K562 (cell line): ENCODE results near the gene PREX1. TPM values are rescaled to one million over a fixed set of nuclear protein-coding genes. Genes with fewer than 3 reads are reported as not detected.

Experiments used
- ATAC-seq: fragments of 200-7000 bp; cut with Tn5 transposase; 3 replicates; pipeline ENCODE4 v1.9.1; 2020; ENCODE audit warnings: moderate library complexity
- BruUV-seq: library from RNA; stranded (reverse); fragments of 400-500 nt; replicated peaks from 2 replicates; lab custom pipeline; 2021; lab: Mats Ljungman, UMichigan
- CTCF ChIA-PET: fragments of 300-600 bp; formaldehyde crosslinking; extraction: SDS; loops from one replicate; lab custom pipeline; 2021; ENCODE audit warnings: low intra/inter-chr PET ratio; lab: Yijun Ruan, JAX
- POLR2A ChIA-PET: fragments of 300-600, 350-650 bp; sonication (Branson Sonifier 250); formaldehyde crosslinking; extraction: SDS; loops from one replicate; lab custom pipeline; 2021; ENCODE audit warnings: antibody characterized with exemption, inconsistent platforms; lab: Yijun Ruan, JAX
- DNase-seq, 4 experiments: peaks; one replicate each; pipeline versions ENCODE4 v3.0.0 to v3.0.0-alpha.2; 2011 to 2018; ENCODE audit warnings: low spot score in 3 of 4, mixed read lengths in 3 of 4; ENCODE audit errors: extremely low read depth in 1 of 4
- FAIRE-seq: peaks from 2 replicates; lab custom pipeline; 2011; peaks lifted over from hg19 to GRCh38; lab: Jason Lieb, UNC
- H2AFZ ChIP-seq: 2 replicates; pipeline ENCODE4 v1.6.0; 2011; ENCODE audit warnings: low read depth, low read length, control low read depth, inconsistent platforms
- H3K27ac ChIP-seq: fragments of 200-600 bp; 3 replicates; pipeline ENCODE4 v1.8.0; 2011; ENCODE audit warnings: low read depth, mild to moderate bottlenecking, control low read depth, inconsistent platforms, low read length, moderate library complexity, mixed read lengths; ENCODE audit errors: extremely low read depth
- H3K27me3 ChIP-seq, 2 experiments: fragments of 300-600 bp in 1 of 2; 2 replicates in 1 of 2; 3 replicates in 1 of 2; pipeline versions ENCODE4 v1.6.0 to v1.8.0; 2011; ENCODE audit warnings: inconsistent platforms in 2 of 2, low read length in 2 of 2, mild to moderate bottlenecking in 1 of 2, mixed read lengths in 1 of 2, moderate library complexity in 1 of 2; ENCODE audit not compliant: control insufficient read depth in 2 of 2, insufficient read depth in 2 of 2
- H3K36me3 ChIP-seq: fragments of 300-600 bp; 3 replicates; pipeline ENCODE4 v1.8.0; 2011; ENCODE audit warnings: mild to moderate bottlenecking, low read length, inconsistent platforms; ENCODE audit not compliant: control insufficient read depth, insufficient read depth
- H3K4me1 ChIP-seq, 2 experiments: fragments of 200-600 bp in 1 of 2; replicated peaks in 1 of 2; 2 replicates in 1 of 2; 3 replicates in 1 of 2; pipeline versions ENCODE4 v1.5.1 to v1.8.0; 2011; ENCODE audit warnings: inconsistent platforms in 2 of 2, low read length in 2 of 2, mild to moderate bottlenecking in 1 of 2, mixed read lengths in 1 of 2, moderate library complexity in 1 of 2; ENCODE audit not compliant: control insufficient read depth in 2 of 2, insufficient read depth in 2 of 2
- H3K4me2 ChIP-seq: 2 replicates; pipeline ENCODE4 v1.6.1; 2011; ENCODE audit warnings: low read length, control low read depth, inconsistent platforms, mixed read lengths; ENCODE audit not compliant: insufficient read depth
- H3K4me3 ChIP-seq: fragments of 200-600 bp; sonication (generic), shearing (Covaris generic); 2 replicates; pipeline ENCODE4 v1.5.1; 2016; ENCODE audit warnings: control low read depth, inconsistent platforms
- H3K79me2 ChIP-seq: fragments of 200-600 bp; 3 replicates; pipeline ENCODE4 v1.8.0; 2011; ENCODE audit warnings: low read length, inconsistent platforms; ENCODE audit not compliant: control insufficient read depth, insufficient read depth
- H3K9ac ChIP-seq, 2 experiments: 2 replicates each; pipeline versions ENCODE4 v1.6.0 to v1.6.1; 2011; ENCODE audit warnings: low read depth in 2 of 2, low read length in 2 of 2, control low read depth in 1 of 2, inconsistent platforms in 1 of 2, mild to moderate bottlenecking in 1 of 2, mixed read lengths in 1 of 2; ENCODE audit not compliant: insufficient read depth in 1 of 2
- H3K9me1 ChIP-seq: one replicate; pipeline ENCODE4 v1.6.0; 2011; ENCODE audit warnings: inconsistent platforms, mild to moderate bottlenecking, low read length, moderate library complexity; ENCODE audit not compliant: control insufficient read depth, insufficient read depth
- H3K9me3 ChIP-seq: replicated peaks from 2 replicates; pipeline ENCODE4 v1.5.1; 2011; ENCODE audit warnings: low read depth, low read length, inconsistent platforms; ENCODE audit not compliant: control insufficient read depth, insufficient read depth
- H4K20me1 ChIP-seq: replicated peaks from 2 replicates; pipeline ENCODE4 v1.6.1; 2011; ENCODE audit warnings: low read length, inconsistent platforms, mixed read lengths; ENCODE audit not compliant: control insufficient read depth, insufficient read depth
- BDP1 ChIP-seq: IDR thresholded peaks from 3 replicates; pipeline ENCODE4 v1.6.1; 2011; ENCODE audit not compliant: insufficient read length, insufficient read depth
- MED1 ChIP-seq: sonication (generic); formaldehyde crosslinking; IDR thresholded peaks from 2 replicates; pipeline ENCODE4 v1.8.1; 2023; ENCODE audit warnings: missing genetic modification reagents, borderline replicate concordance
- WGBS: fragments of 100-300 bp; shearing (Covaris generic); methylation state at CpG from one replicate; pipeline ENCODE4 v1.1.6; 2016; ENCODE audit warnings: low coverage, mixed read lengths; ENCODE audit not compliant: insufficient coverage; ENCODE audit errors: missing lambda C conversion rate; 5-methylcytosine and 5-hydroxymethylcytosine counted together
- in situ Hi-C: fragments of 300-500 bp; cut with MboI; formaldehyde crosslinking; loops from 4 replicates; pipeline ENCODE4 v1.15.0; 2018; ENCODE audit warnings: inconsistent platforms, mixed read lengths
- intact Hi-C: fragments of 100-400 bp; cut with micrococcal nuclease; formaldehyde crosslinking; loops from 2 replicates; pipeline ENCODE4 v1.14.2; 2022
- polyA plus RNA-seq, 8 experiments: library from polyadenylated mRNA; depleted of rRNA in 4 of 8; stranded (reverse) in 5 of 8; unstranded in 3 of 8; fragments of >200 nt; fragmentation: Nextera tagmentation in 2 of 8; fragmentation: Illumina TruSeq in 1 of 8; extraction: Ambion mirVana in 2 of 8; extraction: Trizol in 1 of 8; gene quantifications; 2 replicates each; pipeline versions ENCODE4 v1.2.1 to v1.2.3, GENCODE V29; 2011 to 2014; ENCODE audit warnings: inconsistent platforms in 1 of 8, missing spikeins in 1 of 8
- total RNA-seq, 7 experiments: library from RNA; depleted of rRNA in 6 of 7; stranded (reverse); fragments of >200 nt in 6 of 7; fragmentation: Illumina TruSeq in 2 of 7; extraction: Trizol in 2 of 7; gene quantifications; 2 replicates each; pipeline versions ENCODE4 v1.2.1 to v1.2.3, GENCODE V29; 2011 to 2021; ENCODE audit warnings: low replicate concordance in 1 of 7
- TF ChIP-seq, protein P1 (sequence below), 3 experiments: fragments of 200-800 bp in 1 of 3; fragments of 250-450 bp in 1 of 3; fragments of 450-650 bp in 1 of 3; sonication (Bioruptor Pico) in 1 of 3; sonication (Bioruptor generic) in 1 of 3; formaldehyde crosslinking in 1 of 3; IDR thresholded peaks; 2 replicates each; pipeline versions ENCODE4 v1.6.1 to v1.8.0; 2016 to 2022; ENCODE audit warnings: mild to moderate bottlenecking in 2 of 3, missing genetic modification characterization in 2 of 3, missing compliant biosample characterization in 1 of 3, moderate library complexity in 1 of 3

Gene PREX1
- total and polyA plus RNA-seq, 9 of the 15 experiments (the other 6 are each of a cell fraction or from before 2014, with no cell fraction given), result 0.37 to 10.4 (median 4.8) TPM

DNA sequence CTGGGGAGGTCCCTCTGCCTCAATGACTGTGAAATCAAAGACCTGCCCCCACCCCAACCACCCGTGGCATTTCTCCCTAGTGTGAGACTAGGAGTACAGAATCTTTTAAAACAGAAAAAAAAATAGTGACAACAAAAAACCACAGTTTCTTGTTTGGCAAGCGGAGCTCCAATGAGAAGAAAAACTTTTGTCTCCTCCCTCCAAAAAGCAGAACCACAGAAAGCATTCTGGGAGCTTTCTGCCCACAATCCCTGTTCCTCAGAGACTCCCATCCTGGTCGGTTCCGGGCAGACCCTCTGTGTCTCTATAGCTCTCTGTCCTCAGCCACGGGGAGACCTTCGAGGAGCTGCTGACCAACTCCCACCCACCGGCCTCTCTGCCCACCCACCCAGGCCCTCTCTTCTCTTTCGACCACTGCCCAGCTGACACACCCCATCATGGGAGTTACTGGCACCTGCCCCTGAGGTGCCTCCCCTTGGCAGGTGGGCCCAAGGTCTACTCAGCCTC is 4.9 kb downstream of the PREX1 start:
- no TSS peak for BruUV-seq
- Histone ChIP-seq H3K9me1 (no peaks in the 10 kb centered on the region), H2AFZ (no peak overlapping the region), H3K27me3 (no peaks in the 10 kb centered on the region), H4K20me1 (0 out of 2 replicates have a peak, but pooled peaks cover 4% of the 10 kb centered on the region), H3K27ac (no peak overlapping the region), H3K4me1 (peaks cover 0 to 8% of the 10 kb centered on the region in 2 experiments; a peak in 3 of 5 replicates), H3K9ac (no peak overlapping the region), H3K79me2 (no peaks in the 10 kb centered on the region), H3K4me3 (no peak overlapping the region), H3K4me2 (no peak overlapping the region), H3K9me3 (no peaks in the 10 kb centered on the region), H3K36me3 (no peaks in the 10 kb centered on the region)
- TF ChIP-seq, protein P1, sequence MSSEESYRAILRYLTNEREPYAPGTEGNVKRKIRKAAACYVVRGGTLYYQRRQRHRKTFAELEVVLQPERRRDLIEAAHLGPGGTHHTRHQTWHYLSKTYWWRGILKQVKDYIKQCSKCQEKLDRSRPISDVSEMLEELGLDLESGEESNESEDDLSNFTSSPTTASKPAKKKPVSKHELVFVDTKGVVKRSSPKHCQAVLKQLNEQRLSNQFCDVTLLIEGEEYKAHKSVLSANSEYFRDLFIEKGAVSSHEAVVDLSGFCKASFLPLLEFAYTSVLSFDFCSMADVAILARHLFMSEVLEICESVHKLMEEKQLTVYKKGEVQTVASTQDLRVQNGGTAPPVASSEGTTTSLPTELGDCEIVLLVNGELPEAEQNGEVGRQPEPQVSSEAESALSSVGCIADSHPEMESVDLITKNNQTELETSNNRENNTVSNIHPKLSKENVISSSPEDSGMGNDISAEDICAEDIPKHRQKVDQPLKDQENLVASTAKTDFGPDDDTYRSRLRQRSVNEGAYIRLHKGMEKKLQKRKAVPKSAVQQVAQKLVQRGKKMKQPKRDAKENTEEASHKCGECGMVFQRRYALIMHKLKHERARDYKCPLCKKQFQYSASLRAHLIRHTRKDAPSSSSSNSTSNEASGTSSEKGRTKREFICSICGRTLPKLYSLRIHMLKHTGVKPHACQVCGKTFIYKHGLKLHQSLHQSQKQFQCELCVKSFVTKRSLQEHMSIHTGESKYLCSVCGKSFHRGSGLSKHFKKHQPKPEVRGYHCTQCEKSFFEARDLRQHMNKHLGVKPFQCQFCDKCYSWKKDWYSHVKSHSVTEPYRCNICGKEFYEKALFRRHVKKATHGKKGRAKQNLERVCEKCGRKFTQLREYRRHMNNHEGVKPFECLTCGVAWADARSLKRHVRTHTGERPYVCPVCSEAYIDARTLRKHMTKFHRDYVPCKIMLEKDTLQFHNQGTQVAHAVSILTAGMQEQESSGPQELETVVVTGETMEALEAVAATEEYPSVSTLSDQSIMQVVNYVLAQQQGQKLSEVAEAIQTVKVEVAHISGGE (CRISPR knock-in tag; IDR thresholded peaks at IDR 0.05), result 0 out of 6 replicates have a peak, but pooled peaks of 1 of the 3 experiments have one; percentile 31
- TF ChIP-seq BDP1, result no peak
- TF ChIP-seq MED1 (CRISPR knock-in tag), result no peak
- intact Hi-C loops, result no loop called here
- 25% methylated on average over 8 of the region's 8 CpGs for WGBS
- no peak for DNase-seq
- FAIRE-seq, result no peak
- in situ Hi-C loops, result no loop called here
- no peak for ATAC-seq
- ChIA-PET CTCF (no interaction called here), POLR2A (interaction anchor here (0.7 to 1.1 kb wide), 2 partner anchors 25 to 51 kb away, joined by 3 read pairs; no protein-coding TSS in a partner anchor)
